Measurements from ENCODE around the gene EFNA2. TPM values are rescaled to one million over a fixed set of nuclear protein-coding genes. Genes with fewer than 3 reads are reported as not detected.

The EFNA2 gene
- total RNA-seq, 3 donors from 2014 or later, result not detected

DNA sequence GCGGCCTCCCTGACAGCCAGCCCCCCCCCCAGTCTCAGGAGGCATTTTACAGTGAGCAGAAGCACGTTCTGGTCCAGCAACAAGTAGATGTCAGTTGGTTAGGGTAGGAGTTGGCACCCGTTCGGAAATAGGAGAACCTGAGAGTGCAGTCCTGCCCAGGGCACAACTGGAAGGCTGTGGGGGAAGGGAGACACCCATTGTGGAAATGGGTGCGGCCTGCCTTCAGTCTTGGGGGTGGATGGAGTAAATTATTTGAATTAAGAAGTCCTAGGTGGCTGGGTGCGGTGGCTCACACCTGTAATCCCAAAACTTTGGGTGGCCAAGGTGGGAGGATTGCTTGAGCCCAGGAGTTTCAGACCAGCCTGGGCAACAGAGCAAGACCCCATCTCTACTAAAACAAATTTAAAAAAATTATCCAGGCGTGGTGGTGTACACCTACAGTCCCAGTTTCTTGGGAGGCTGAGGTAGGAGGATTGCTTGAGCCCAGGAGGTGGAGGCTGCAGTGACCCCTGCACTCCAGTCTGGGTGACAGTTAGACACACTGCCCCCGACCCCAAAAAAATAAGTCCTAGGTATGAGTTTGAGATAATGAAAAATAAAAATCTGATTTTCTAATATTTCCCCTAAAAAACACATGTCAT, 15.3 kb upstream of the EFNA2 start:
- Mint-ChIP-seq H3K27me3 (ENCODE audit: low read depth) (no peaks in the 10 kb centered on the region), H3K4me1 (ENCODE audit: low read depth) (peaks cover 65% of the 10 kb centered on the region), H3K9me3 (no peaks in the 10 kb centered on the region), H3K4me3 (peak overlapping the region; percentile 92), H3K36me3 (ENCODE audit: insufficient read depth) (peaks cover 35% of the 10 kb centered on the region)
- DNase-seq, result no peak
- ATAC-seq, result no peak

DNA sequence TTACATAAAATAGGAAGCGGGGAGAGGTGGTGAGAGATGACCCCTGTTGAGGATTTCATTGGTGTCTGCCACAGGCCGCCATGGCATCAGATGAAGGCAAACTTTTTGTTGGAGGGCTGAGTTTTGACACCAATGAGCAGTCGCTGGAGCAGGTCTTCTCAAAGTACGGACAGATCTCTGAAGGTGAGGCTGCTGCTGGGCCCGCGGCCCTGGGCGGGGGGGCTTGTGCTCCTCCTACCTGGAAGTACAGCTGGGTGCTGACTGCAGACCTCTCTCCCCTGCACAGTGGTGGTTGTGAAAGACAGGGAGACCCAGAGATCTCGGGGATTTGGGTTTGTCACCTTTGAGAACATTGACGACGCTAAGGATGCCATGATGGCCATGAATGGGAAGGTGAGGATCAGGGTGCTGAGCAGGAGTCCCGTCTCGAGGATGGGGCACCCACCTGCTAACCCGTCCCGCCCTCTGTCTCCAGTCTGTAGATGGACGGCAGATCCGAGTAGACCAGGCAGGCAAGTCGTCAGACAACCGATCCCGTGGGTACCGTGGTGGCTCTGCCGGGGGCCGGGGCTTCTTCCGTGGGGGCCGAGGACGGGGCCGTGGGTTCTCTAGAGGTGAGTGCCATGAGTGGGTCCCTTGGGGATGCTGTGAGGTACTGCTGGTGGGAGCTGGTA, 14.7 kb upstream of the EFNA2 start:
- no peaks in the 10 kb centered on the region for H3K27me3 Mint-ChIP-seq (ENCODE audit: low read depth)
- no peaks in the 10 kb centered on the region for H3K9me3 Mint-ChIP-seq
- DNase-seq (no peak), ATAC-seq (no peak)
- peak overlapping the region; percentile 92 for H3K4me3 Mint-ChIP-seq
- peaks cover 61% of the 10 kb centered on the region for H3K4me1 Mint-ChIP-seq (ENCODE audit: low read depth)
- peaks cover 35% of the 10 kb centered on the region for H3K36me3 Mint-ChIP-seq (ENCODE audit: insufficient read depth)

DNA sequence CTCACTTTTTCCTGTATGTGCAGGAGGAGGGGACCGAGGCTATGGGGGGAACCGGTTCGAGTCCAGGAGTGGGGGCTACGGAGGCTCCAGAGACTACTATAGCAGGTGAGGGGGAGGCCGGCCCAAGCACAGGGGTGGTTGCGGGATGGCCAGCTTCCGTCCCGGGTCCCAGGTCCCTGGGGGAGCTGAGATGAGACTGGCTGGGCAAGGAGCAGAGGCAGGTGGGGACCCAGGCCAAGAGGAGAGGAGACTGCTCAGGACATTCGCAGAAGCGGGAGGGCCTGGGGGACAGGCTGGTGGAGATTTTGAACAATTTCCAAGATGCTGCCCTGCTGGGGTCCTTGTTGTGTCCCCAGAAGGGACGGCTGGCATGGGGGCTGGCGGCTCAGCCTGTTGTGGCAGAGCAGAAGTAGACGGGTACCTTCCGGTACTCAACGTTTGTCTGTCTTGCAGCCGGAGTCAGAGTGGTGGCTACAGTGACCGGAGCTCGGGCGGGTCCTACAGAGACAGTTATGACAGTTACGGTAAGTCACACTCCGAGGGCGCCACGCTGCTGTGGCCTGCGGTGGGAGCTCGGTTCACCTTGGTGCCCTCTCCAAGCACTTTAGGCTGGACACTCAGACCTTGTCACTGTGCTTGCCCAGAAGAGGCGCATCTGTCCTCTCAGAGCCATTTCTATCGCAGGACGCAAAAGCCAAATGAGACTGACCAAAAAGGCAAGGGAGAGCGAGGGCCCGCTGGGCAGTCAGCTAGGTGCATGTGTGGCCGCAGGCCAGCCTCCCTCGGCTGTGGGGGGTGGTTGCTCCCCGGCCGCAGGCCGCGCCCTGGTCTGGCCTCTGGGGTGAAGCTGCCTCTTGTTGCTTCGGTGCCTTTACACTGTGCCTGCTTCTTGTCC, 13.9 kb upstream of the EFNA2 start:
- Mint-ChIP-seq H3K36me3 (ENCODE audit: insufficient read depth) (peaks cover 36% of the 10 kb centered on the region), H3K27me3 (ENCODE audit: low read depth) (no peaks in the 10 kb centered on the region), H3K4me1 (ENCODE audit: low read depth) (peaks cover 63% of the 10 kb centered on the region), H3K4me3 (peak overlapping the region; percentile 92), H3K9me3 (no peaks in the 10 kb centered on the region)
- DNase-seq (no peak), ATAC-seq (no peak)

DNA sequence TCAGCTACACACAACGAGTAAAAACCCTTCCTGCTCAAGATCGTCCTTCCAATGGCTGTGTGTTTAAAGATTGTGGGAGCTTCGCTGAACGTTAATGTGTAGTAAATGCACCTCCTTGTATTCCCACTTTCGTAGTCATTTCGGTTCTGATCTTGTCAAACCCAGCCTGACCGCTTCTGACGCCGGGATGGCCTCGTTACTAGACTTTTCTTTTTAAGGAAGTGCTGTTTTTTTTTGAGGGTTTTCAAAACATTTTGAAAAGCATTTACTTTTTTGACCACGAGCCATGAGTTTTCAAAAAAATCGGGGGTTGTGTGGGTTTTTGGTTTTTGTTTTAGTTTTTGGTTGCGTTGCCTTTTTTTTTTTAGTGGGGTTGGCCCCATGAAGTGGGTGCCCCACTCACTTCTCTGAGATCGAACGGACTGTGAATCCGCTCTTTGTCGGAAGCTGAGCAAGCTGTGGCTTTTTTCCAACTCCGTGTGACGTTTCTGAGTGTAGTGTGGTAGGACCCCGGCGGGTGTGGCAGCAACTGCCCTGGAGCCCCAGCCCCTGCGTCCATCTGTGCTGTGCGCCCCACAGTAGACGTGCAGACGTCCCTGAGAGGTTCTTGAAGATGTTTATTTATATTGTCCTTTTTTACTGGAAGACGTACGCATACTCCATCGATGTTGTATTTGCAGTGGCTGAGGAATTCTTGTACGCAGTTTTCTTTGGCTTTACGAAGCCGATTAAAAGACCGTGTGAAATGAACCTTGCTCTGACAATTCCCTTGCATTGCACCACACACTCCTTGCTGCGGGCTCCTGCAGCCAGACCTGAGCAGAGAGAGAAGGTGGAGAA, 13.0 kb upstream of the EFNA2 start:
- peak overlapping the region; percentile 43 for H3K4me3 Mint-ChIP-seq
- H3K4me1 Mint-ChIP-seq (ENCODE audit: low read depth), result peaks cover 59% of the 10 kb centered on the region
- H3K9me3 Mint-ChIP-seq, result no peaks in the 10 kb centered on the region

DNA sequence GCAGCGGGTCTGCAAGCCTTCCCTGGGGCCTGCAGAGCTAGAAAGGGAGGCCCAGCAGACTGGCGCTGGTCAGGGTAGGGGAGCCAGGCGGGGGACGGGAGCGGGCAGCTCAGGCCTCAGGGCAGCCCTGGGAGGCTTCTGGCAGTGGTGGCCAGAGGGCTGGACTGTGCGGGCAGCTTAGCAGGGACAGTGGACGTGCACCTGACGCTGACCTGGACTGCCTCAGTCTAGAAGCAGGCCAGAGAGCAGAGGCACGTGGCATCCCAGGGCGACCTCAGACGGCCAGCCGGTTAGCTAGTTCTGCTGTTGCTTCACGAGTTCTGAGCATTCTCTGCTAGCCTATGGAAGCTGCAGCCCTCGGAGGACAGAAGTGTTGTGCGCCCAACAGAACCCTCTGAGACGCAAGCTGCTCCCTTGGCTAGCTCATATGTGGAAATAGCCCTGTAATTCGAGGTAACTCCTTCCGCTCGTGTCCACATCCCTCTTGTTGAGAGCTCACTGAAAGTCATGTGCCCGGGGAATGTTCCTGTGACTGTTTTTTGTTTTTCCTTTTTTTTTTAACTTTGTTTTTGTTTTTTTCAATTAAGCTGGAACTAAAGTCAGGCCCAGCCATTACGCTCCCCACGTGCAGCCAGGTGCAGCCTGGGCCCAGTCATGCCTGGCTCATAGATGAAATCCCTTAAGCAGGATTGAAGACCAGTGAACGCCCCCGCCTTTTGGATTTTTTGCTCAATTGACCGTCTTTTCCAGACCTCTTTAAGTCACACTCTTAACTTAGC, 12.2 kb upstream of the EFNA2 start:
- Mint-ChIP-seq H3K9me3 (no peaks in the 10 kb centered on the region), H3K27me3 (ENCODE audit: low read depth) (no peaks in the 10 kb centered on the region), H3K36me3 (ENCODE audit: insufficient read depth) (peaks cover 38% of the 10 kb centered on the region), H3K4me3 (peak overlapping the region; percentile 61), H3K4me1 (ENCODE audit: low read depth) (peaks cover 55% of the 10 kb centered on the region)
- no peak for ATAC-seq
- DNase-seq, result no peak

More for the DNA sequence above, 13.0 kb upstream of the EFNA2 start:
- DNase-seq (no peak), ATAC-seq (no peak)
- no peaks in the 10 kb centered on the region for H3K27me3 Mint-ChIP-seq (ENCODE audit: low read depth)
- H3K36me3 Mint-ChIP-seq (ENCODE audit: insufficient read depth), result peaks cover 38% of the 10 kb centered on the region

DNA sequence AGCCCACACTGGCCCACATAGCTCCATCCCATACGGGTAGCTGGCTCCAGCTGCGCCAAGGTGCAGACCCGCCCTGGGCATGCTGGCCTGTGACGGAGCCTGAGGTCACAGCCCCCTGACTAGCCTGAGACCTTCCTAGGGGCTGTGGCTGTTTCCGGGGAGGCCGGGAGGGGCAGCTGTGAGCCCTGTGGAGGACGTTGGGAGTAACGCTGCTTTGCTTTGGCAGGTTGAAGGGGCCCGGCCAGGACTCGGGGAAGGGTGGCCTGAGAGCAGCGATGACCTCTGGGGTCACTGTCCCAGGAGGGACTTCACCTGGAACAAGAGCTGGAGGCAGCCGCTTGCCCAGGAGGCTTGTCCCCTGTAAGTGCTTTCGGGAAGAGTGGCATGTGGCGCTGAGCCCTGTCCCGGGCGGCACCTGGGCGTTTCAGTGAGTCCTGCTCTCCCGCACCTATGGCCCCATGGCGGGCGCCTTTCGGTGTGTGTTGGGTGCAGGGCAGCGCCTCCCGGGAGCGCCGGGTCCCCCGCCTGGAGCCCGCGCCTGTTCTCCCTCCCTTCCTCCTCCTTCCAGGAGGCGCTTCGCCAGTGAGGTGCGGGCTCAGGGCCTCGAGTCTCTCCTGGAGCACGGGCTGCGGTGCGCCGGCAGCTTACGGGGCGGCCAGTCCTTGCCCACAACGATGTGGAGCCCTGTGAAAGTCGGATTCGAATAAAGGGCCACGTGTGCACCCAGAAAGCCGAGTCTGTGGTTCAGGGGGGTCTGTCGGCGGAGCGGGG, 11.4 kb upstream of the EFNA2 start:
- no peak for ATAC-seq
- H3K9me3 Mint-ChIP-seq, result no peaks in the 10 kb centered on the region
- H3K36me3 Mint-ChIP-seq (ENCODE audit: insufficient read depth), result peaks cover 38% of the 10 kb centered on the region
- H3K4me3 Mint-ChIP-seq, result peak overlapping the region; percentile 78
- H3K4me1 Mint-ChIP-seq (ENCODE audit: low read depth), result peaks cover 49% of the 10 kb centered on the region
- no peaks in the 10 kb centered on the region for H3K27me3 Mint-ChIP-seq (ENCODE audit: low read depth)
- DNase-seq, result no peak

DNA sequence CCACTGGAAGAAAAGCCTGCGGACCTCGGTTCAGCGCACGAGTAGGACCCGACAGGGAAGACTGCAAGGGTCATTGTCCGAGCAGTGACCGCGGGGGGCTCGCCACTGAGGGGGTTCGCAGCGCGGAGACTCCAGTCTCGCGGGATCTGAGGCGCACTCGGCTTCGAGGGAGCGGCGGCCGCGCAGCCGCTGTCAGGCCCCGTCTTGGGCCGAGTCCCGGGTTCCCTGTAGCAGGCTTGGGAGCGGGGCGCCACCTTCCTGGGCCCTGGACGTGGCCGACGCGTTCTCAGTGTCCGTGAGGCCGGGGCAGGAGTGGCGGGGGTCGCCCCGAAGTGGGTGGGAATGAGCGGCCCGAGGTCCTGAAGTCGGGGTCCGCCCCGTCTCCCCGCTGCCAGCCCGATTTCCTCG, 10.8 kb upstream of the EFNA2 start:
- Mint-ChIP-seq H3K36me3 (ENCODE audit: insufficient read depth) (peaks cover 42% of the 10 kb centered on the region), H3K4me3 (peak overlapping the region; percentile 78), H3K9me3 (no peaks in the 10 kb centered on the region), H3K27me3 (ENCODE audit: low read depth) (no peaks in the 10 kb centered on the region), H3K4me1 (ENCODE audit: low read depth) (peaks cover 52% of the 10 kb centered on the region)
- ATAC-seq (no peak), DNase-seq (no peak)

DNA sequence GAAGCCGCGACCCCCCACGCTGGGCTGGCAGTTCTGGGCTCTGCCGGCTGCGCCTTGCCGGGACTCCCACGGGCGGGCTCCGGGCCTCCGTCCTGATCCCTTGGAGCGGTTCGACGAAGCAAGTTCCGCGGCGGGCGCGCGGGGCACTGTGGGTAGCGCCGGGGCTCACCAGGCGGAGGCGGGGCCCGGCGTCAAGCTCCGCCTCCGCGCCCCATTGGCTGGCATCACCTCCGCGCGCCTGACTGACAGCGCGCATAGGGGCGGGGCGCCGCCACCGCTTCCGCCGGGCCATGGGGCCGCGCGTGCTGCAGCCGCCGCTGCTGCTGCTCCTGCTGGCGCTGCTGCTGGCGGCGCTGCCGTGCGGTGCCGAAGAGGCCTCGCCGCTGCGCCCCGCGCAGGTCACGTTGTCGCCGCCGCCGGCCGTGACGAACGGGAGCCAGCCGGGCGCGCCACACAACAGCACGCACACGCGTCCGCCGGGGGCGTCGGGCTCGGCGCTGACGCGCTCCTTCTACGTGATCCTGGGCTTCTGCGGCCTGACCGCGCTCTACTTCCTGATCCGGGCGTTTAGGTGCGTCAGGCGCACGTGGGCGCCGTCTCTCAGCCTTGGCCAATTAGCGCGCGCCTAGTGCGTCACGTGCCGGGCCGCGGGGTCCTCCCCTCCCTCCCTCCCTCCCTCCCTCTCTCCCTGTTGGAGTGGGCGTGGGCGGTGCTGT, 10.3 kb upstream of the EFNA2 start, which contains the start of gene FAM174C:
Gene FAM174C (plus strand): TSS at position 271 of the 716 bp plus-strand sequence. CDS start 20 bp downstream, at position 291.
- Mint-ChIP-seq H3K4me3 (peak within 1 kb of the TSS; percentile 89), H3K4me1 (ENCODE audit: low read depth) (peaks cover 49% of the 10 kb centered on the region), H3K27me3 (ENCODE audit: low read depth) (no peaks in the 10 kb centered on the region), H3K36me3 (ENCODE audit: insufficient read depth) (peaks cover 43% of the 10 kb centered on the region), H3K9me3 (no peaks in the 10 kb centered on the region)
- peak; percentile 96 for DNase-seq
- ATAC-seq, result peak; percentile 84

DNA sequence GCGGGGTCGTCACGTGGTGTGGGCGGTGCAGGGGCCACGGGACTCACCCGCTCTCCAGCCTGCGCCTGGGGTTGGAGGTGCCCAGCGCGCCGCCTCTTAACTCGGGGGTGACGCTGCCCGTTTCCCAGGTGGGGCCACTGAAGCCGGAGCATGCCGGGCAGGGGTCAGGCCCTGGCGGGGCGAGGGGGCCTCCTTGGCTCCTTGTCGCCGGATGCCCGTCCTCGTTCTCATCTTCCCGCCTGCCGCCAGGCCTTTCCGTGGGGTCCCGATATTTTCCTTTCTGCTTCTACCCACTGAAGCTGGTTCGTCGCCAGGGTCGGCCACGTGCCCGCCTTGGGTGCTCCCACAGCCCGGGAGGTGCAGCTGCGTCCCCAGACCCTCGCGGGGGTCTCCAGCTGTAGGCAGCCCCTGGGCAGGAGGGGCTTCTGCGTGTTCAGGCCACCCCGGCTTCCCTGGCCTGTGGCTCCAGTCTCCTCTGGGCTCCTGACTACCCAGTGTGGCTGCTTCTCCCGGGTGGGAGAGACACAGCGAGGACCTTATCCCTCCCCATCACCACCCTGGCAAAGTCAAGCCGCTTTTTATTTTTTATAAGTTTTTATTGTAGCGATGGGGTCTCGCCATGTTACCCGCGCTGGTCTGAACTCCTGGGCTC, 9.6 kb upstream of the EFNA2 start:
- ATAC-seq (no peak), DNase-seq (no peak)
- Mint-ChIP-seq H3K4me1 (ENCODE audit: low read depth) (peaks cover 42% of the 10 kb centered on the region), H3K36me3 (ENCODE audit: insufficient read depth) (peaks cover 39% of the 10 kb centered on the region), H3K9me3 (no peaks in the 10 kb centered on the region), H3K27me3 (ENCODE audit: low read depth) (no peaks in the 10 kb centered on the region), H3K4me3 (peak overlapping the region; percentile 89)

DNA sequence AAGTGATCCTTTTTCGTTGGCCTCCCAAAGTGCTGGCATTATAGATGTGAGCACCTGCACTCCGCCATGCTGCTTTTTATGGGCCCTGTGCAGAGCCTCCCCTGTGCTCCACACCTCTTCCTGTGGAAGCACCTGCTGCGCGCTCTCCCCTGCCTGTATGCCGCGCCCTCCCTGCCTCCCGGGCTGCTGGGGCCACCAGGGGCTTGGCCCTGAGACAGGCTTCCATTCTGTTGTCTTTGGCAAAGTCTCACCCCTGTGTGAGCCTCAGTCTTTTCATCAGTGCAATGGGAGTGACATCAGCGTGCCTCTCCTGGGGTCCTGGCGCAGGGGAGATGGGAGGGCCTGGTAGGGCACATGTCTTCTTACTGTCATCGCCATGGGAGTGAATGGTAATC, 9.0 kb upstream of the EFNA2 start:
- no peaks in the 10 kb centered on the region for H3K9me3 Mint-ChIP-seq
- DNase-seq (no peak), ATAC-seq (no peak)
- peak overlapping the region; percentile 89 for H3K4me3 Mint-ChIP-seq
- H3K27me3 Mint-ChIP-seq (ENCODE audit: low read depth), result no peaks in the 10 kb centered on the region
- H3K36me3 Mint-ChIP-seq (ENCODE audit: insufficient read depth), result peaks cover 34% of the 10 kb centered on the region
- H3K4me1 Mint-ChIP-seq (ENCODE audit: low read depth), result peaks cover 36% of the 10 kb centered on the region

DNA sequence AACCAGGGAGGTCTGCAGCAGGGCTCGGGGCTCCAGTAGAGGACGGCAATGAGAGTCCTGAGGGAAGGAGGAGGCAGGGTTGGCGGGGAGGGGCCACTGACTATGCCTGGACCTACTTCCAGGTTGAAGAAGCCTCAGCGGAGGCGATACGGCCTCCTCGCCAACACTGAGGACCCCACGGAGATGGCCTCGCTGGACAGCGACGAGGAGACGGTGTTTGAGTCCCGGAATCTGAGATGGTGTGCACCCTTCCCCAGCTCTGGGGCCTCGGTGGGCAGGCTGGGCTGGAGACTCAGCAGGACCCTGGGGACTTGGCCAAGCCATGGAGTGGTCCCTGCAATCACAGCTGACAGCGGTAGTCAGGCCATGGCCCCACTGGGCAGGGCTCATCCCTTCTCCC, 8.6 kb upstream of the EFNA2 start:
- peak overlapping the region; percentile 89 for H3K4me3 Mint-ChIP-seq
- no peaks in the 10 kb centered on the region for H3K27me3 Mint-ChIP-seq (ENCODE audit: low read depth)
- no peaks in the 10 kb centered on the region for H3K9me3 Mint-ChIP-seq
- DNase-seq, result no peak
- H3K4me1 Mint-ChIP-seq (ENCODE audit: low read depth), result peaks cover 32% of the 10 kb centered on the region
- H3K36me3 Mint-ChIP-seq (ENCODE audit: insufficient read depth), result peaks cover 30% of the 10 kb centered on the region
- ATAC-seq, result no peak

DNA sequence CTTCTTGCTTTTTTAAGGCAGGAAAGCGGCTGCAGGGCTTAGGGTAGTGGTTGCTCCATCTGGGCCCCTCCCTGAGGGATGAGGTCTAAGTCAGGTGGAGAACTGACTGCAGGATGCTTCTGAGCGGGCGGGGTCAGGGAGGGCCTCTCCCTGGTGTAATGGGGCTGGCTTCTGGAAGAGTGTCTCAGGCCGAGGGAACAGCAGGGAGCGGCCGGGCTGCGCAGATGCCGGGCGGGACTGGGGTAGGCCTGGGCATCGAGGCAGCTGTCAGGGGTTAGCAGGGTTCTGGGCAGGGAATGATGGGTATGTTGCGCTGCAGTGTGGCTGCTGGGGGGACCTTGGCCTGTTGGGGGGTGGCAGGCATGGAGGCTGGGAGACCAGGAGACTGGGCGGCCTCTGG, 7.6 kb upstream of the EFNA2 start:
- no peaks in the 10 kb centered on the region for H3K9me3 Mint-ChIP-seq
- peaks cover 23% of the 10 kb centered on the region for H3K4me1 Mint-ChIP-seq (ENCODE audit: low read depth)
- peak overlapping the region; percentile 42 for H3K4me3 Mint-ChIP-seq
- no peaks in the 10 kb centered on the region for H3K27me3 Mint-ChIP-seq (ENCODE audit: low read depth)
- no peak for DNase-seq
- ATAC-seq, result no peak
- H3K36me3 Mint-ChIP-seq (ENCODE audit: insufficient read depth), result peaks cover 20% of the 10 kb centered on the region
